Activated CD4-positive, CD25-positive, alpha-beta regulatory T cell treated with anti-CD3 and anti-CD28 coated beads, Interleukin-2, amount 50 U/mL, for 24 hours (primary cell): ENCODE measurements around the gene KCNJ12.
"Not testable (repeated sequence)": the region's sequence is repeated elsewhere in the genome, so short reads cannot be mapped to it uniquely, and the experiment has no call there.

Experiments used
- ATAC-seq, 2 donors: fragments of 150-1000 bp; cut with Tn5 transposase; one replicate each; pipeline ENCODE4 v1.10.0; 2021; ENCODE audit warnings: mild to moderate bottlenecking in 1 of 2, moderate library complexity in 1 of 2

Gene KCNJ12

DNA sequence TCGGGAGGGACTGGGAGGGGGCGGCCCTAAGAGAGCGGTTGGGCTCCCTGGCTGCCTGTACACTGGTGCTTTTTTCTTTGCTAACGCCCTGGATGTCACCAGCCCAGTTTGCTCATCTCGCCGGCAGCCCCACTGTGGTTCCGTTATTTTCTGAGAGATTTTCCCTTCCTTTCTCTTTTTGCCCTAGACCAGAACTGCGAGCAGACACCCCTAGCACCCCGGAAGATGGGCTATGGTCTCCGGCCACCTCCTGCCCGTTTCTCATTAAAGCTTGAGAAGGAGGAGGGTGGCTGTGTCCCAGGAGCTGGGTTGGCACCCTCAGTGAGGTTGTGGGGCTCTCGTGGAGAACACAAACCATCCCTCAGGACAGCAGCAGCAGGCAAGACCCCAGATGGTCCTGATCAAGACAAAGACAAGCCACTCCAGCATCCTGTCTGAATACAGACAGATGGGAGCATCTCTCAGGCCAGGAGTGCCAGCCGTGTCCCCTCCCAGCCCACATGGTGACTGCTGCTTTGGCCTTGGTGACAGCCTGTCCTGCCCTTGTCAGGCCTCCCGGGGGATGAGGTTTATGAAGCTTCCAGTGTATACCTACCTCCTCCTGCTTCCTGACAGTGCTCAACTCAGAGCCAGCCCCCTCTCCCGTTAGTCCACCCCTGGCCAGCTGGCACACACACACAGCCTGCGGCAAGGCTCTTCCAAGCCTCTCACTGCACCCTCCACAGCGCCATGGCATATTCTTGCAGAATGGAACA is 77.2 kb downstream of the KCNJ12 start:
- ATAC-seq: no peak

DNA sequence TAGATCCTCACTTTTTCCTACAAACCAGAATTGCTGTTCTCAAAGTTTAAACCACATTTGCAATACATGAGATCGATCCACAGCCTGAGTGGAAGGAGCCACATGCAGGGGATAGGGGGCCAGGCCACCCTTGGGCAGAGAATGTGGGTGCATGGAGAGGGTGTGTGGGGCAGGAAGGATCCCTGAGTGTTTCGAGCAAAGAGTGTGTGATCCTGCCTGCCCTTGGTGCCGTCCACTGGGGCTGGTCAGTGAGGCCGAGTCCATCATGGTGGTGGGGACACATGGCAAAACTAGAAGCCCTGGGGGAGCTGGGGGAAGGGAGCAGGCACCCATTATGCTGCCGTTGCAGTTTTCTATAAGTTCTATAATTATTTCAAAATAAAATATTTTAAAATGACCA is 77.8 kb downstream of the KCNJ12 start:
- ATAC-seq: not testable (repeated sequence)

DNA sequence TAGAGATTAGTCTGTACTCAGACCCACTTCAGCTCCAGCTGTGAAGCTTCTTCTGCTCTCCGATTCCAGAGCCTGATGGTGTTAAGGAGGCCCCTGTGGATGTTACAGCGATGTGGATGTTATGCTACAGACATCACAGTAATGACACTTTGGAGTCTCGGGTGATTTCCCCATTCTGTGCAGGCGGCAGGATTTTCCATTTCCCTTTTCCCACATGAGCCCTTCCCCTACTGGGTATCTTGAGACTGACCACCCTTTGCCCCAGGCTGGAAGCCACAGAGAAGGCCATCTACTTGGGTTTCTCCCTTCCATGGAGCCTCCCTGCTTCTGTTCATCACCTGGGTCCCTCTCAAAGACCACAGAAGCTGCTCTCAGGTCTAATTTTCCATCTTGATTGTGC is 78.3 kb downstream of the KCNJ12 start:
- ATAC-seq: no peak

DNA sequence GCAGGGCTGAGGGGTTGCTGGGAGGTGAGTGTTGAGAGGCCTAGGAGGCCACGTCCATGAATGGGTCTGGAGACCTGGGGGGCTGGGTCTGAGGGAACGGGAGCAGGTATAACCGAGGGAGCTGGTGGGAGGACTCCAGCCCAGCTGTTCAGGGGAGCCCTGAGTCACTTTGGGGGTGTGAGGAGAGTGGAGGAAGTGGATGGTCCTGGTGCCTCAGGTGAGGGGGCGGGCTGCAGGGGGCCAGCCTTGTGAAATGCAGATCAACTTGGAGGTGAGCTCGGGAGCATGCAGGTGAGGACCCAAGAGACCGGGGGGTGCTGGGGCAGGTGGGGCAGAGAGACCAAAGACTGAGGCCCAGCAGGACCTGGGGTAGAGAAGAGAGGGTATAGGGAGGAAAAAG is 79.6 kb downstream of the KCNJ12 start:
- no peak for ATAC-seq

- ATAC-seq: not testable (repeated sequence)
These were observed 80.3 kb downstream of the KCNJ12 start for GRCh38 chr17:21456449-21456848.

- peak; percentile 95 to 96 for ATAC-seq
These were observed 81.2 kb downstream of the KCNJ12 start for GRCh38 chr17:21457051-21458026.

- no peak for ATAC-seq
These were observed 81.9 kb downstream of the KCNJ12 start for GRCh38 chr17:21458054-21458453.

DNA sequence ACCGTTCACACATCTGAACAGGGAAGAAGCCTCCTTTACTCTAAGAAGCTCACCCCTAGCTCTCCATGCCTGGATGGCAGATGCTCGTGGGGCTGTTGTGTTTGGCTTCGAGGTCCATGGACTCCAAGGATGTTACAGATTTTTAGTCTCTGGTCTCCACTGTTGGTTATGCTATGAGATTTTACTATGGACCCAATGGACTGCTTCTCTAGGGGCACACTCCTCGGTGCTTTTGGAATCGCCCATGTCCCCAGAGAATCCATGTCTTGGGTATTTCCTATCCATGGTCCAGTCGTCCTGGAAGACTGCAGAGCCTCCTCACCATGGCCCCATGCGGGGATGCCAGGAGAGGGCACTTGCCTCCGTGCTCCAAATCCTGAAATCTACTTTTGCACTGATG is 83.4 kb downstream of the KCNJ12 start:
- no peak for ATAC-seq

DNA sequence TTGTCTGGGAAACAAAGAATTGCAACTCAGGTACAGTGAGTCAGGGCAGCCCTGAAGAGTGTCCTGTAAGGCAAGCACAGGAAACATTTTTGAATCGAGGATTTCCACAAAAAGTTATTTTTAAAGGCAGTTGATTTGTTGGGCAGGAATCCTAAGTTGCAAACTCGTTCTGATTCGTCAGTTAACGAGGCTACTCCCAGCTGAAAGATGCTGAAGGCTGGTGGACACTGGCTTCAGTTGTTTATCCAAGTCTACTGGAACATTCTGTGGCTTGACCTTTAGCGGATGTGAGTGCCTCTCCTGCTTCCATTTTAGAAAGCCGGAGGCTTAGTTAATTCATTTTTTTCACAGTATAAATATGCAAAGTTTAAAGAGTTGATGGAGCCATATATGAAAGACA is 84.2 kb downstream of the KCNJ12 start:
- ATAC-seq: no peak

DNA sequence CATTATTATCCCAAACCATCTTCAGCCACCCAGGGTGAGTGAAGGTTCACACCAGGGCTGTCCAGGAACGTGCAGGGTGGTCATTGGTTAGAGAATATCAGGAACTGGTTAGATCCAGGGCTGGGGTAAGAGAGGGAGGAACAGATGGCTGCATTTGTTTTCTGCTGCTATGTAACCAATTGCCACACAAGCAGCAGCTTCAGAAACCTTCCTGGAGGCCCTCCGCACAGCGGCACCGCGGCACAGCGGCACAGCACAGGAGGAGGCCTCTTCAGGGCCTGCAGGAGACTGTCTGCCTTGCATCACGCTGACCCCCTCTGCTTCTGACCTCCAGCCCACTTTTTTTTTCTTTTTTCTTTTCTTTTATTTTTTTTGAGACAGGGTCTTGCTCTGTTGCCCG is 86.1 kb downstream of the KCNJ12 start:
- ATAC-seq: no peak

DNA sequence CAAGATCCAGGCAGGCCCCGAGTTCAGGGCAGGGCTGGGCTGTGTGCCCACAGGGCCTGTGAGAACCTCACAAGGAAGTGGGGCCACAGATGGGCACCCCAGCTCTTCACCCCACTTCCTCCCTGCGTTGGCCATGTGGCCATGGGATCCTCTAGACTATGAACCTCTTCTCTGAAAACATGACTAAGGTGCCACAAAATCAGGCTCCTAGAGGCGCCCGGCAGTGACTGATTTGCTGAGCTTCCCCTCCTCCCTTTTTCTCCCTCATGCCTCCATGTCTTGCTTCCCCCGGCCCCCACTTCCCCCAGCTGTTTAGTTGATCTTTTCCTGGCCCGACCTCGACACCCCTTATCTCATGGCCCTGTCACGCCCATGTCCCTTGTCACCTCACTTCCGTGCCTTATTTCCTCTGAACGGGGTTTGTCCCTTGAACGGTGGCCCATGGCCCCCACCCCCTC is 87.1 kb downstream of the KCNJ12 start:
- peak; percentile 7 to 27 for ATAC-seq

- ATAC-seq: no peak
These were observed 87.7 kb downstream of the KCNJ12 start for GRCh38 chr17:21463779-21464407.

GRCh38 chr17:21464611-21465021 is 88.5 kb downstream of the KCNJ12 start:
- no peak for ATAC-seq

DNA sequence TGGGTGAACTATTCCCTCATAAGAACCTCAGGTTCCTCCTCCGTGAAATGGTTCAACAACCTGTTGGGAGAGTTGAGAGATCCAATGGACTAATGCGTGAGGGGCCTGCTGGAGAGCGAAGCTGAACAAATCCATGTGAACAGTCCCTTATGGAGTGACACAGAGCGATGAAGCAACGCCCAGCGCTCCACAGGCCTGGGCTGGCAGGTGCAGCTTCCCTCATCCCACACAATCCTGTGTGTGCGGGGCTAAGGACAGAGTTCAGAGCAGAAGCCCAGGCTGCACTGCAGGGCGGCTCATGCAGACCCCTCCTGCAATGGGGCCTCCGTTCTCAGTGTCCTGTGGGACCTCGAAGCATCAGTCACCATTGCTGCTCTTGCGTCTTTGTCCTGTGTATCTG is 90.4 kb downstream of the KCNJ12 start:
- ATAC-seq: no peak

- no peak for ATAC-seq
These were observed 91.0 kb downstream of the KCNJ12 start for GRCh38 chr17:21467196-21467595.

- ATAC-seq: no peak
These were observed 91.8 kb downstream of the KCNJ12 start for GRCh38 chr17:21467739-21468490.
